GM15510 (cell line): Measurements from ENCODE around the gene CDC42BPG.

ENCODE experiments used
- POLR2A ChIP-seq: IDR thresholded peaks from 3 replicates; pipeline ENCODE4 v1.6.1; 2011; ENCODE audit warnings: borderline replicate concordance; ENCODE audit not compliant: insufficient read length; ENCODE audit errors: extremely low read depth

CDC42BPG gene

DNA sequence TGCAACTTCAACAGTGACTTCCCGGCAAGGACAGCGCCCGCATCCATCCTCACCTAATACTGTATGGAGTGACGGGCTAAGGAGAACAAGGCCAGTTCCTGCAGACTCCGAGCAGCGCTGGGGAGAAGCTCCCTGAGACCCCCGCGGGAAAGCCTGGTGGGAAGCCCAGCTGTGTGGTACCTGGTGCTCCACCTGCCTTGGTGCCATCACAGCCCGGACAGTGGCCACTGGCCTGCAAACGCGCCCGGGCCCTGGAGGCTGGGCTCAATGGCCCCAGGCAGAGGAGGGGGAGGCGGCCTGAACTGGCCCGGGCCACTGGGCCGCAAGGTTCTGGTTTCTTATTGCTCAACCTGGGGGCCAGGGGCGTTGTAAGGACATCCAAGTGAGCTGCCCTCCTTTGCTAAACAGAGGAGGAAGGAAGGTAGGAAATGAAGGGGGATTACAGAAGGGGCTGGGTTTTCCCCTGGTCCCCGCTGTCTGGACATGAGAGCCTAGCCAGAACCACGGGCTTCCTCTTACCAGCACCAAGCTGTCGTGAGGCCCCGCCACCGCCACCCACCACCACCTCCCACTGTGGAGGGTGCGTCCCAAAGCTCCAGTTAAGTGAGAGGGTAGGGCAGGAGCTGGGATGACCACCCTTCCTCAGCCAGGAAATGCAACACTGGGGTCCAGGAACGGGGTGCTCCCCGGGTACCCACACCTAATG is 8.5 kb upstream of the CDC42BPG start:
- no peak for TF ChIP-seq POLR2A

GRCh38 chr11:64851831-64852351 is 7.4 kb upstream of the CDC42BPG start:
- peak; percentile 33 for TF ChIP-seq POLR2A

DNA sequence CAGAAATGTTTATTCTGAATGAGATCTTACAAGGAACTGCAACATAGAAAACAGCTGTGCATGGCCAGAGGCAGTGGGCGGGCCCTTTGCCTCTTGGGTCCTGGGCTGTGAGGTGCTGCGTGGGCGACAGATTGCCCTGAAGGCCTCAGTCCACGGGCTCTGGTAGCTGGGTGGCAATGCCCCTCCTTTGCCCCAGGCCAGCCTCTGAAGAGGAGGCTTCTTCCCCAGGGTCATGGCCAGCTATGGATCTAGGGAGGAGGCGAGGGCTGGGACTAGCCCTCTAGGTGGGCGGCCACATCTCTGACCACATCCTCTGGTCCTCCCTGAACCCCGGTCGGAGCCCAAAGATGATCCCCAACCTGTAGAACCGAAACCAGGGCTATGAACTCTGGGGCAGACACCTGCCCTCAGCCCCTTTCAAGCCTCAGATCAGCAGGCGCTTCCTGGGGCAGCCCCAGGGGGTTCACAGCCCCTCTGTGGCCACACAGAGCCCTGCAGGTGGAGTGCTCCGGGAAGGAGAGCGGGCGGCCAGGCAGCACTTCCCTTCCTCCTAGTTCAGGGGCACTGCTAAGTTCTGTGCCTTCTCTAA is 6.6 kb upstream of the CDC42BPG start:
- peak; percentile 41 for TF ChIP-seq POLR2A

DNA sequence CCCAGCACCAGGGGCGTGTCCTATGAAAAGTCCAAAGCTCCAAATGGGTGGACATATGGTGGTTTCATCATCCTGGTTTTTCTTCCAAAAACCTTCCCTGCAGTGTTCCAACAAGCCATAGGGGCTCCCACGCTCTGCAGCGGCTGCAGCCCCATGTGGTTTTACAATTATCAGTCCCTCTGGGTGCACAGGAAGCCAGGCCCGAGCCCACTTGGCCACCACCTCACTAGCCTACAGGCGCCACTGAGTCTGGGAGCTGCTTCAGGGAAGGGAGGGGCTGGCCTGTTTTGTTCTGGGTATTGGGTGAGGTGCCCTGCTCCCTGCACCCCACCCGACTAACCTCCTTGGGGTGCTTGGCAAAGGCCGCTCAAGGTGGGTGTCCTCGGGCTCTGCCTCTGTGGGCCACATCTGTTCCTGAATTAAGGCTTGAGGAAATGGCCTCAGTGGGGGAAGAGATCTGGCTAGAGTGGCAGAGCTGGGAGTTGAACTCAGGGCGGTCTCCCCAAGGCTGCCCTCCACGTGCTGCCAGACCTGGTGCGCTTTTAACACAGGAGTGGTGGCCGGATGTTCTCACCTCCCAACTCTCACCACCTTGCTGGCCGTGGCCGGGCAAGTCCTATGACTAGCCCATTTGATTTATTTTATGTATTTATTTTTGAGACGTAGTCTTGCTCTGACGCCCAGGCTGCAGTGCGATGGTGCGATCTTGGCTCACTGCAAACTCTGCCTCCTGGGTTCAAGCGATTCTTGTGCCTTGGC is 5.3 kb upstream of the CDC42BPG start:
- TF ChIP-seq POLR2A: no peak

- peak; percentile 5 for TF ChIP-seq POLR2A
Measured at GRCh38 chr11:64848826-64849597, 4.6 kb upstream of the CDC42BPG start.

GRCh38 chr11:64848214-64848825 is 3.9 kb upstream of the CDC42BPG start:
- TF ChIP-seq POLR2A: no peak

DNA sequence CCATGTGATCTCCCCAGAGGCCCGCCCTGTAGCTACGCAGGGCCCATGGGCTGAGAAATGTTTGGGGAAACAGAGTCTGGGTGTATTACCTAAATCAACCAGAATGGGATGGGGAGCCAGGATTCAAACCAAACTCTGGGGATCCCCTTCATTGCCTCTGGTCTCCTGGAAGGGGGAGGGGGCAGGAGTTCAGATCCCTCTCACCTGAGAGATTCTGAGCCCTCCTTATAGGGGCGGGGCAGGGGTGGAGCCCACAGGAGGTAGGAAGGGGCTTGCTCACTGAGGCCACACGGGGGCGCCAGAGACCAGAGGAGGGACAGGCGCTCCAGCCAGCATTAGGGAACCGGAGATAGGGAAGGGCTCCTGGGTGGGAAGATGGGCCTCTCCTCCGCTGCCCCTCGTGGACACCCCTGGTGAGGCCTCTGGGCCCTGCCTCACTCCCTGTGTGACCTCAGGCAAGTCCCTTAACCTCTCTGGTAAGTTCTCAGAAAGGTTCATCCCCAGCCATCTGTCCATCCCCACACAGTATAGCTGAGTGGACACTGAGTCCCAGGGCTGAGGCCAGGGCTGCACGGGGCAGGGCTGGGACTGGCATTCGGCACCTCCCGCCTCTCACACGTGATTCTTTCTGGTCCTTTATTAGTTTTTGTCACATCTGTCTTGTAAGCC is 2.7 kb upstream of the CDC42BPG start:
- no peak for TF ChIP-seq POLR2A

DNA sequence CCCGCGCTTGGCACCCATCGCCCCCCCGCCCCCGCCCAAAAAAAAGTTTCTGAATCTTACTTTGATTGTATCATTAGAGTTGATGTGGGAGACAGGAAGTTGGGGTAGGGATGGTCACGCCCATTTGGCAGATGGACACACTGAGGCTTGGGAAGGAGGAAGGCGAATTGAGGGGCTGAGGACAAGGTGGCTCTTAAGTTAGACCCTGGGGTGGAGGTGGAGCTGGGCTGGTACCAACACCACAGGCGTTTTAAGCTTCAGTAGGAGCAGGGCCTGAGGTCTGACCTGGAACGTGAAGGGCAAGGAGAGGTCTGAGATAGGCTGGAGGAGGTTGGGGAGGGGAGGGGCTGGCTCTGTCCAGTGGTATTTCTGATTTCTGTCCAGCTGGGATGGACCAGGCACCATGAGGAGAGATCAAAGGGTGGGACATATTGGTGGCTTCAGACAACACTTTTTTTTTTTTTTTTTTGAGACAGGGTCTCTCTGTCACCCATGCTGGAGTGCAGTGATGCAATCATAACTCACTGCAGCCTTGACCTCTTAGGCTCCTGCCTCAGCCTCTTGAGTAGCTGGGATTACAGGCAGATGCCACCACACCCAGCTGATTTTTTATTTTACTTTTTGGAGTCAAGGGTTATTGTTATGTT is 799 bp upstream of the CDC42BPG start:
- TF ChIP-seq POLR2A: no peak

DNA sequence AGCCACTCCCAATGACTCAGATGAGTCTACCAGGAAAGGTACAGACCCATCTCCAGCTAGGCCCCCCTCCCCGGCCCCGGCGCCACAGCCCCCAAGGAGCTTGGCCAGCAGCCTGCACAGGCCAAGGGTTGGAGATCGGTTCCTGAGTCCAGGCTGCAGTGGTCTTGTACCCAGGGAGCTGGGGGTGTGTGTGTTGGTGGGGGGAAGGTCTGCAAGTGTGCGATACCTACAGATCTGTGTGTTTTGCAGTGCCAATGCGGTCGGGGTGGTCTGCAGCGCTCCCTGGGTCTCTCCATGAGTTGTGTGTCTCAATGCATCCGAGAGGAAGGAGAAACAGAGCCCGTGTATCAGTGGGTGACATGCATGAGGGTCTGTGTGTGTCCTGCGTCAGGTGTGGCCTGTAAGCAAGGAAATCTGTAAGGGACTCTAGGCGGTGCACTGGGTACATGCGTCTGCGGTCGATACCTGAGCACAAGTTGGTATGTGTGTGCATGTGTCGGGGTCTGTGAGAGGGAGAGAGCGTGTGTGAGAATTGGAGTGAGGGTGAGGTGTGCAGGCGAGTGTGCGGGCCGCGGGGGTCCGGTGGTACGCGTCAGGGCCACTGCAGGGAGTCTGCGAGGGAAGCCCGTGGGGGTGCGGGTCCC is 645 bp downstream of the CDC42BPG start:
- TF ChIP-seq POLR2A: no peak

- no peak for TF ChIP-seq POLR2A
Measured at GRCh38 chr11:64842851-64843685, 1.4 kb downstream of the CDC42BPG start.

- TF ChIP-seq POLR2A: no peak
Measured at GRCh38 chr11:64842366-64842759, 2.1 kb downstream of the CDC42BPG start.
